Fibroblast of lung (primary cell): ENCODE data around the gene KIAA1958. TPM values are rescaled to one million over a fixed set of nuclear protein-coding genes. Genes with fewer than 3 reads are reported as not detected.
"Not testable (repeated sequence)": the region's sequence is repeated elsewhere in the genome, so short reads cannot be mapped to it uniquely, and the experiment has no call there.

Experiments
- DNase-seq, 2 donors: peaks; one replicate each; pipeline versions ENCODE4 v3.0.0 to v3.0.0-alpha.2; 2010; ENCODE audit warnings: low read depth in 2 of 2
- H2AFZ ChIP-seq: 2 replicates; pipeline ENCODE4 v1.5.1; 2012; ENCODE audit warnings: low read length, control low read depth, inconsistent platforms
- H3K27ac ChIP-seq: 2 replicates; pipeline ENCODE4 v1.5.1; 2011; ENCODE audit warnings: low read length, control low read depth; ENCODE audit not compliant: insufficient read depth
- H3K27me3 ChIP-seq: 2 replicates; pipeline ENCODE4 v1.5.1; 2011; ENCODE audit warnings: mild to moderate bottlenecking, low read length; ENCODE audit not compliant: control insufficient read depth, insufficient read depth
- H3K36me3 ChIP-seq: 2 replicates; pipeline ENCODE4 v1.5.1; 2011; ENCODE audit warnings: low read length; ENCODE audit not compliant: control insufficient read depth, insufficient read depth
- H3K4me1 ChIP-seq: 2 replicates; pipeline ENCODE4 v1.5.1; 2011; ENCODE audit warnings: low read length; ENCODE audit not compliant: control insufficient read depth, insufficient read depth; ENCODE audit errors: extremely low read depth
- H3K4me2 ChIP-seq: 2 replicates; pipeline ENCODE4 v1.5.1; 2011; ENCODE audit warnings: low read length, control low read depth; ENCODE audit not compliant: insufficient read depth; ENCODE audit errors: extremely low read depth
- H3K4me3 ChIP-seq, 4 experiments: fragments of 200-600 bp in 1 of 4; sonication (generic) in 1 of 4; replicated peaks in 1 of 4; 2 replicates each; pipeline ENCODE4 v1.5.1; 2011 to 2016; ENCODE audit warnings: low read length in 4 of 4, low read depth in 3 of 4, mild to moderate bottlenecking in 3 of 4, control low read depth in 2 of 4, inconsistent platforms in 1 of 4, mixed read lengths in 1 of 4; ENCODE audit not compliant: insufficient read depth in 1 of 4; ENCODE audit errors: control extremely low read depth in 1 of 4
- H3K79me2 ChIP-seq: 2 replicates; pipeline ENCODE4 v1.5.1; 2012; ENCODE audit warnings: mild to moderate bottlenecking, low read length, inconsistent platforms; ENCODE audit not compliant: control insufficient read depth, insufficient read depth
- H3K9ac ChIP-seq: 2 replicates; pipeline ENCODE4 v1.5.1; 2011; ENCODE audit warnings: mild to moderate bottlenecking, low read length, control low read depth; ENCODE audit not compliant: insufficient read depth
- H3K9me3 ChIP-seq: 2 replicates; pipeline ENCODE4 v1.5.1; 2012; ENCODE audit warnings: low read depth, low read length; ENCODE audit not compliant: control insufficient read depth, insufficient read depth
- H4K20me1 ChIP-seq: 2 replicates; pipeline ENCODE4 v1.5.1; 2011; ENCODE audit warnings: low read length; ENCODE audit not compliant: control insufficient read depth, insufficient read depth; ENCODE audit errors: extremely low read depth
- EZH2 ChIP-seq: IDR thresholded peaks from 2 replicates; pipeline ENCODE4 v1.5.1; 2012; ENCODE audit warnings: low read length, control low read depth, mild to moderate bottlenecking; ENCODE audit errors: missing control alignments
- polyA plus RNA-seq, 2 donors: library from polyadenylated mRNA; depleted of rRNA in 1 of 2; stranded (reverse) in 1 of 2; unstranded in 1 of 2; fragments of >200 nt; gene quantifications; 2 replicates each; pipeline ENCODE4 v1.2.1, GENCODE V29; 2011 to 2012; ENCODE audit warnings: missing spikeins in 1 of 2
- total RNA-seq: library from RNA; depleted of rRNA; stranded (reverse); fragments of >200 nt; gene quantifications from 2 replicates; pipeline ENCODE4 v1.2.1, GENCODE V29; 2014
- TF ChIP-seq, protein P1 (sequence below), 2 donors: IDR thresholded peaks in 1 of 2; conservative IDR thresholded peaks in 1 of 2; 1 replicate in 1 of 2; 2 replicates in 1 of 2; pipeline ENCODE4 v1.5.1; 2011 to 2012; ENCODE audit warnings: low read length in 2 of 2, control low read depth in 1 of 2, inconsistent platforms in 1 of 2, low read depth in 1 of 2, mild to moderate bottlenecking in 1 of 2

The KIAA1958 gene
- total and polyA plus RNA-seq, 2 donors (not counting 1 experiment from before 2014, with no cell fraction given) = 0.75 to 3.0 TPM

- Histone ChIP-seq H3K4me1 (no peaks in the 10 kb centered on the region), H3K27ac (no peak overlapping the region), H3K4me3 (no peak overlapping the region), H3K4me2 (no peak overlapping the region), H2AFZ (no peak overlapping the region), H3K27me3 (no peaks in the 10 kb centered on the region), H3K79me2 (no peaks in the 10 kb centered on the region), H3K36me3 (no peaks in the 10 kb centered on the region), H3K9ac (no peak overlapping the region), H4K20me1 (no peaks in the 10 kb centered on the region), H3K9me3 (no peaks in the 10 kb centered on the region)
- TF ChIP-seq, protein P1, sequence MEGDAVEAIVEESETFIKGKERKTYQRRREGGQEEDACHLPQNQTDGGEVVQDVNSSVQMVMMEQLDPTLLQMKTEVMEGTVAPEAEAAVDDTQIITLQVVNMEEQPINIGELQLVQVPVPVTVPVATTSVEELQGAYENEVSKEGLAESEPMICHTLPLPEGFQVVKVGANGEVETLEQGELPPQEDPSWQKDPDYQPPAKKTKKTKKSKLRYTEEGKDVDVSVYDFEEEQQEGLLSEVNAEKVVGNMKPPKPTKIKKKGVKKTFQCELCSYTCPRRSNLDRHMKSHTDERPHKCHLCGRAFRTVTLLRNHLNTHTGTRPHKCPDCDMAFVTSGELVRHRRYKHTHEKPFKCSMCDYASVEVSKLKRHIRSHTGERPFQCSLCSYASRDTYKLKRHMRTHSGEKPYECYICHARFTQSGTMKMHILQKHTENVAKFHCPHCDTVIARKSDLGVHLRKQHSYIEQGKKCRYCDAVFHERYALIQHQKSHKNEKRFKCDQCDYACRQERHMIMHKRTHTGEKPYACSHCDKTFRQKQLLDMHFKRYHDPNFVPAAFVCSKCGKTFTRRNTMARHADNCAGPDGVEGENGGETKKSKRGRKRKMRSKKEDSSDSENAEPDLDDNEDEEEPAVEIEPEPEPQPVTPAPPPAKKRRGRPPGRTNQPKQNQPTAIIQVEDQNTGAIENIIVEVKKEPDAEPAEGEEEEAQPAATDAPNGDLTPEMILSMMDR (conservative IDR thresholded peaks at IDR 0.05 in 1 of 2, IDR thresholded peaks at IDR 0.05 in 1 of 2; ENCODE audit: low read depth in 1 of 2, low read length in 2 of 2) = no peak
- no peak for TF ChIP-seq EZH2
- DNase-seq = no peak
Measured at GRCh38 chr9:112582371-112583262, 96.0 kb downstream of the KIAA1958 start.

DNA sequence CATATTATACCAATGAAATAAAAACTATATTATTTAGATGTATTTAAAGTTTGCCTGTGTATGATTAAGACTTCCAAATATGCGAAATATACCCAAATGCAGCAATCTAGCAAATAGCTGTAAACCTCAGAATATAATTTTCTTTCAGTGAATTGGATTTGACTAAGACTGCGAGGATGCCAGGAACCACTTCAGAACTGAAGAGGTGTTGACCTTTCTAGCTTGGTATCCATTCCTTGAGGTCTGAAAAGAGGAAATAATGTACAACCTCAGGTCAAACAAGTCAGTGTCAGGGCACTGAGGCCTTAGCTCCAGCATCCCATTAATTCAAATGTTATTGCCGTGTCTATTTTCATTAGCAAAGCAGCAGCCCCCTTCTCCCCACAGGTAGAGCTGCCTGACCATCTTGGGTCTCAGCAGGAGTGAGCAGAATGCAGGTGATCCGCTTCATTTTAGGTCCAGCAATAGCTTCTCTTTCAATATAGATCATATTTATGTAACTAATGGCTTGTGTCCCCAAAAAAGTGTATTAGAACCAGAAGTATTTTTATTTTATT is 100.0 kb downstream of the KIAA1958 start:
- Histone ChIP-seq H3K4me1 (no peaks in the 10 kb centered on the region), H3K79me2 (no peaks in the 10 kb centered on the region), H3K9ac (no peak overlapping the region), H3K4me3 (no peak overlapping the region), H2AFZ (no peak overlapping the region), H3K9me3 (no peaks in the 10 kb centered on the region), H3K27me3 (no peaks in the 10 kb centered on the region), H3K36me3 (no peaks in the 10 kb centered on the region), H4K20me1 (no peaks in the 10 kb centered on the region), H3K27ac (no peak overlapping the region), H3K4me2 (no peak overlapping the region)
- TF ChIP-seq EZH2 = no peak
- TF ChIP-seq, protein P1 (conservative IDR thresholded peaks at IDR 0.05 in 1 of 2, IDR thresholded peaks at IDR 0.05 in 1 of 2; ENCODE audit: low read depth in 1 of 2, low read length in 2 of 2) = no peak
- DNase-seq = peak; percentile 6 to 69

DNA sequence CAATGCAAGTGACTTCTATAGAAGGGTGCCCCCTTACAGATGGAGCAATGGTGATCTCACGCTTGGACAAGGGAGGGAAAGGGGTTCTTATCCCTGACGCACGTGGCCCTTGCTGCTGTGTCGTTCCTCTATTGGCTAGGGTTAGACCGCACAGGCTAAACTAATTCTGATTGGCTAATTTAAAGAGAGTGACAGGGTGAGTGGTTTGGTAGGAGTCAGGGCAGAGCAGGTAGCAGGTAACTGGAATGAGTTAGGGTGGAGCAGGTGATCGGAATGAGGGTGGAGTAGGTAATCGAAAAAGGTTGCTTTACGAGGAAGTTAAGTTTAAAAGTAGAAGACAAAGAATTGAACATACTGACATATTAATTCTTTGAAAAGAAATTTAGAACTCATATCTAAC is 105.2 kb downstream of the KIAA1958 start:
- not testable (repeated sequence) for H3K27ac ChIP-seq

More for the DNA sequence above, 105.2 kb downstream of the KIAA1958 start:
- not testable (repeated sequence) for H3K79me2 ChIP-seq, H3K9ac ChIP-seq, H3K36me3 ChIP-seq, DNase-seq, H3K4me1 ChIP-seq, H4K20me1 ChIP-seq, H3K4me2 ChIP-seq, H2AFZ ChIP-seq, H3K4me3 ChIP-seq, H3K27me3 ChIP-seq, H3K9me3 ChIP-seq
